Erythroblast (primary cell): Measurements from ENCODE around the gene TRIM60.
"Not testable (repeated sequence)": the region's sequence is repeated elsewhere in the genome, so short reads cannot be mapped to it uniquely, and the experiment has no call there.

Source experiments
- DNase-seq, 2 experiments: peaks; one replicate each; lab custom pipeline; 2025; lab: John Stamatoyannopoulos, UW
- GATA1 ChIP-seq: IDR thresholded peaks from 2 replicates; pipeline ENCODE4 v1.6.1; 2011; ENCODE audit warnings: low read depth, mild to moderate bottlenecking, control low read depth, low read length, moderate library complexity
- POLR2A ChIP-seq: IDR thresholded peaks from 2 replicates; pipeline ENCODE4 v1.6.1; 2011; ENCODE audit warnings: mild to moderate bottlenecking, low read length

Gene TRIM60

DNA sequence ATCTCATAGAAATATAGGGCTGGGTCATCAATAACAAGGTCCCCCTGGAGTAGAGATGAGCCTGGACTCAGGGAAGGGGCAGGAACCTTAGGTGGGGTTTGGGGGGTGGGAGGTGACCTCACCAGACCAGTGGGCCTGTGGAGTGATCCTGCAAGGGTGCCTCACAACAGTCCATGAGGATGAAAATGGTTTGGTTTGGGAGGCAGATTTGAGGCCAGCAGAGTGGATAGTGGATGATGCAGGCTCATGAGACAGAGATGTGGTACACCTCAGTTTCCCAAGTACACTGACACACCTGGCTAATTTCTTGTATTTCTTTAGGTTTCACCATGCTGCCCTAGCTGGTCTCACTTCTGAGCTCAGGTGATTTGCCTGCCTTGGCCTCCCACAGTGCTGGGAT is 18.1 kb upstream of the TRIM60 start:
- DNase-seq: no peak
- no peak for TF ChIP-seq POLR2A
- TF ChIP-seq GATA1: no peak

GRCh38 chr4:165016971-165017370 is 14.8 kb upstream of the TRIM60 start:
- no peak for TF ChIP-seq POLR2A
- TF ChIP-seq GATA1: no peak
- no peak for DNase-seq

DNA sequence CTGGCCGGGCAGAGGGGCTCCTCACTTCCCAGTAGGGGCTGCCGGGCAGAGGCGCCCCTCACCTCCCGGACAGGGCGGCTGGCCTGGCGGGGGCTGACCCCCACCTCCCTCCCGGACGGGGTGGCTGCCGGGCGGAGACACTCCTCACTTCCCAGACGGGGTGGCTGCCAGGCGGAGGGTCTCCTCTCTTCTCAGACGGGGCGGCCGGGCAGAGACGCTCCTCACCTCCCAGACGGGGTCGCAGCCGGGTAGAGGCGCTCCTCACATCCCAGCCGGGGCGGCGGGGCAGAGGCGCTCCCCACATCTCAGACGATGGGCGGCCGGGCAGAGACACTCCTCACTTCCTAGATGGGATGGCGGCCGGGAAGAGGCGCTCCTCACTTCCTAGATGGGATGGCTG is 11.8 kb upstream of the TRIM60 start:
- not testable (repeated sequence) for DNase-seq

GRCh38 chr4:165025782-165026181 is 6.0 kb upstream of the TRIM60 start:
- not testable (repeated sequence) for DNase-seq

DNA sequence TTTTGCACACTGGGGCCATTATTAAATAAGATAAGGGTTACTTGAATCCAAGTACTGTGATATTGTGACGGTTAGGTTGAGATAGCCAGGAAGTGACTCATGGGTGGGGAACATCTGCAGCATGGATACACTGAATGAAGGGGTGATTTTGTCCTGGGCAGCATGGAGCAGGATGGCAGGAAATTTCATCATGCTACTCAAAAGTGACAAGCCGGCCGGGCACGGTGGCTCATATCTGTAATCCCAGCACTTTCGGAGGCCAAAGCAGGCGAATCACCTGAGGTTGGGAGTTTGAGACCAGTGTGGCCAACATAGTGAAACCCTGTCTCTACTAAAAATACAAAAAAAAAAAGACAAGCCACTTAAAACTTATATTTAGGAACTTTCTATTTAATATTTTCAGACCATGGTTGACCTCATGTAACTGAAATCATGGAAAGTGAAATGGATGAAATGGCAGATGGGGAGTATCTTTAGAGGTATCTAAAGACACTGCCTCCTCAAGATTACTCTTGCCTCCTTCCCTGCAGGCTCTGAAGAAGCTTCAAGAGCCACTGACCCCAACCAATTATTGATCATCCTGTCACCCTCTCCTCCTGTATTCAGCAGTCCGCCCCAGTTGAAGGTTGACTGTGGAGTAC is 3.9 kb upstream of the TRIM60 start:
- TF ChIP-seq POLR2A (no peak), GATA1 (no peak)
- DNase-seq: no peak

GRCh38 chr4:165048170-165048569 is 16.4 kb downstream of the TRIM60 start:
- no peak for DNase-seq
- TF ChIP-seq POLR2A (no peak), GATA1 (no peak)

DNA sequence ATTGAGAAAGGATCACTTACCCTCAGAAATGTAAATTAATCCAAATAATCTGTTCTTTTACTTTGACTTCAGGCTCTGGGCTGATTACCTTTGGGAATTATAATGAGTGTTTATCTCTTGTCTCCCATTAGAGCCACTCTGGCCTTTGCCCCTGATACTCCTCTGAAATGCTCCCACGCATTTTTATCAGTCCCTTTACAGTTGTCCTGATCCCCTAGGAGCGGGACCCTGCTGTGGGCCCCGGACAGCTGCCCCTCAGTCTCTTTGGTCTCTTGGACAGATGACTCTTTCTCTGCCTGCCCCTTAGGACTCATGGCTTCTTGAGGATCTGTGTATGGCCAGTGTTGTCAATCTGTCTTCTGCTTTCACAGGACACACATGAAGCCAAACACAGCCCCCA is 20.8 kb downstream of the TRIM60 start:
- DNase-seq: no peak
- TF ChIP-seq POLR2A (no peak), GATA1 (no peak)

GRCh38 chr4:165053645-165054044 is 21.8 kb downstream of the TRIM60 start, which contains the start of gene TRIM75:
TSS of gene TRIM75 (plus strand) at chr4:165053866. CDS start at chr4:165059148, 5,282 bp downstream.
- TF ChIP-seq POLR2A (no peak), GATA1 (no peak)
- DNase-seq: no peak

DNA sequence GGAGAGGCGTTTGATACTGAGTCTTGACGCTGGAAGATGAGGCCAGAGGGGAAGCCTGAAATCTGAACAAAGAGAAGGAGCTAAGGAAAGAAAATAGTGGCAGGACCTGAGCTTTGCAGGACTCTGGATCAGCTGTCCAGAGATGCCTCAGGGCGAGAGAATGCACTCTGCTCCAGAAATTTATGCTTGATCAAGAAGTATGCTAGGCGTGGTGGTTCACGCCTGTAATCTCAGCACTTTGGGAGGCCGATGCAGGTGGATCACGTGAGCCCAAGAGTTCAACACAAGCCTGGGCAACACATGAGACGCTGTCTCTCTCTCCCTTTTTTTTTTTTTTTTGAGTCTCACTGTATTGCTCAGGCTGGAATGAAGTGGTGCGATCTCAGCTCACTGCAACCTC is 23.8 kb downstream of the TRIM60 start:
- TF ChIP-seq POLR2A (no peak), GATA1 (no peak)
- DNase-seq: no peak

DNA sequence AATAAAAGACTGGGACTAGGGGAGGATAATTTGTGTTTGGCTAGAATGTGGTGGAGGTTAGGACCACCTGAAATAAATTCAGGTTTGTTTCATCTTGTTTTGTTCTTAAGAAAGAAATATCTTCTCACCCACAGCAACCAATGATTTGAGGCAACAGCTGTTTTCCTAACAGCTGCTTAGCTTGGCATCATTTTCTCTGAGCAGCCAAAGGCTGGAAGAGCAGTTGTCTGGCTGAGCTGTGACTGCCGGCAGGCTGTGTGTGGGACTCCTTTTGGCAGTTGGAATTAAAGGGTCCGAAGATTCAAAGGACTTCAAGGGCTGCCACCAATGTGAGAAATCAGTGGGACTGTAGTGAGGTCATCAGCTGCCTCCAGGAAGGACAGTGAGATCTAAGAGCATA is 26.9 kb downstream of the TRIM60 start:
- DNase-seq: no peak
- TF ChIP-seq GATA1 (no peak), POLR2A (no peak)

GRCh38 chr4:165059386-165059785 is 27.6 kb downstream of the TRIM60 start:
- TF ChIP-seq POLR2A: no peak
- no peak for TF ChIP-seq GATA1
- no peak for DNase-seq

DNA sequence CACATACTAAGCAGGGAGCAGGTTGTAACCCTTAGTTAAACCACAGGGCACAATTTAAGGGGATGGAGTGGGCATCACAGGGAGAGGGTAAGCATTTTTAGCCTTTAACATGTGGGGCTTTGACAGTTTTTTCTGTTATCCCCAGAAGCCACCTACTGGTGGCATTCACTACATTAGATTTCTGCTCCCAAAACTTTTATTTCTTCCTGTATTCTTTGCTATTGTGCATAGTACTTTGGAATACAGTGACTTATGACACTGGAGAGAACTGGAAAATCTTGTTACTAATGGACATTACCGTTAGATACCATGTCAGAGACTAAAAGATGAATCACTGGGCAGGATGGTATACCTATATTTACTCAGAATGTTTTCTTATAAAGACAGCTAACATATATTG is 29.1 kb downstream of the TRIM60 start:
- TF ChIP-seq GATA1 (no peak), POLR2A (no peak)

DNA sequence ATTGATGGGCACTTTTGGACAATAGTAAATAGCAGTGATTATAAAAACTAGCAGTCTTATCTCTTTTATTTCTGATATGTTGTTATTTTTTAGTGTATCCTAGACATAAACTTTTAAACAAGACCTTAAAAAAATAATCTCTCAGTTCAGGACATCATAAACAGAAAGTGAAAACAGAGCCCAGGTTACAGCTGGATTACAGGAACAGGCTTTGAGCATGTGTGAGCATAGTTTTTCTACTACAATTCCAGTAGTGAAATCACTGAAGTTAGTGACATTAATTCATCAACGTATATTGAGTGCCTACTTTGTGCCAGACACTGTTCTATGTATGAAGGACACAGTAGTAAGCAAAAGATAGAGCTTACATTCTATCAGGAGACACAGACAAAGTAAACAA is 38.8 kb downstream of the TRIM60 start:
- DNase-seq: no peak

More for the DNA sequence above, 29.1 kb downstream of the TRIM60 start:
- DNase-seq: no peak

GRCh38 chr4:165073346-165073745 is 41.5 kb downstream of the TRIM60 start:
- DNase-seq: not testable (repeated sequence)

More for the DNA sequence above, 38.8 kb downstream of the TRIM60 start:
- TF ChIP-seq GATA1 (no peak), POLR2A (no peak)

DNA sequence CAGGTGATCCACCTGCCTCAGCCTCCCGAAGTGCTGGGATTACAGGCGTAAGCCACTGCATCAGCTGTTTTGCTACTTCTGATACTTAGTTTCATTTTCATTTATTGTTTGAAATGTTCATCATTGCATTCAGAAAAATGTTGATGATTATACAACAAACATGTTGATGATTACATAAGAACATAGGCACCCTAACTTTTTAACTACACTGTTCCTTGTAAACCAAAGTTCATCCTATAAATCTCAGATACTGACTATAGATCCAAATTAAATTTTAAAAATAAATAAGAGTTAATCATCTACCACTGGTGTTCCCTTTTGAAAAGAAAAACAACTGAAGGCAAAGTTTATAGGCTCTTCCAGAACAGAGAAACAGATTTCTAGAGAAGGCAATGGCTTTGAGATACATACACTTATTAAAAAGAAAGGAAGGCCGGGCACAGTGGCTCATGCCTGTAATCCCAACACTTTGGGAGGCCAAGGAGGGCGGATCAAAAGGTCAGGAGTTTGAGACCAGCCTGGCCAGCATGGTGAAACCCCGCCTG is 45.3 kb downstream of the TRIM60 start:
- no peak for TF ChIP-seq POLR2A
- no peak for DNase-seq
